ENCODE measurements around the gene TCF12. TPM values are rescaled to one million over a fixed set of nuclear protein-coding genes. Genes with fewer than 3 reads are reported as not detected.

TCF12 gene
- total RNA-seq, 1 donor from 2014 or later, result 68.9 TPM

DNA sequence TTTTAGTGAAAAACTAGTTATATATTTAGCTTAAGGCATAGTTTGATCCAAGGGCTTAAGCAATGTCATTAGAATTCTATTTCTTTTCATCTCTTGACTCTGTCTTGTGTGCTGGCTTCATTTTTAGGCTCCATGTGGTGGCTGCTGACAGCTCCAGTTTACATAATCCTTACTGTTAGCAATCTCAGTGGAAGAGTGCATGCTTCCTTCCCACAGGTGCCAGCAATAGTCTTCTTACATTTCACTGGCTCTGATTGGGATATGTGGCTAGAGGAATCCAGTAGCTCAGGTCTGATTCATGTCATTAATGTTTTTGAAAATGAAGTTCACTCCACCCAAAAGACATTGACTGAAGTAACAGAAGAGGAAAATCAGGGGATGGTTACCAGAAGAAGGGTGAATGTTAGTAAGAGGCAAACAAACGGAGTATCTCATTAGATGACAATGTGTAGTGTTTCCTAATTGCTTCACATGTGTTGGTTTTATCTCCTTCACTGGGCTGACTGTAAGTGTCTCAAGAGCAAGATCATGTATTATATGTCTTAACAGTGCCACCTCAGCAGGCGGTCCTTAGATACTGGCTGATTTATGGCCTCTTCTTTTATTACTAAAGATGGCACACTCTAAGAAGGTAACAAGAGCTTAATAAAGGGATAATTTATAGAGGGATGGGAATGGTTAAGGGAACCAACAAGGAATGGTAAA lies 25.6 kb upstream of the TCF12 start:
- no peak overlapping the region for H3K4me3 ChIP-seq (ENCODE audit: low read depth, low read length)
- no peak for DNase-seq (ENCODE audit: low read depth)
- TF ChIP-seq, protein P1, sequence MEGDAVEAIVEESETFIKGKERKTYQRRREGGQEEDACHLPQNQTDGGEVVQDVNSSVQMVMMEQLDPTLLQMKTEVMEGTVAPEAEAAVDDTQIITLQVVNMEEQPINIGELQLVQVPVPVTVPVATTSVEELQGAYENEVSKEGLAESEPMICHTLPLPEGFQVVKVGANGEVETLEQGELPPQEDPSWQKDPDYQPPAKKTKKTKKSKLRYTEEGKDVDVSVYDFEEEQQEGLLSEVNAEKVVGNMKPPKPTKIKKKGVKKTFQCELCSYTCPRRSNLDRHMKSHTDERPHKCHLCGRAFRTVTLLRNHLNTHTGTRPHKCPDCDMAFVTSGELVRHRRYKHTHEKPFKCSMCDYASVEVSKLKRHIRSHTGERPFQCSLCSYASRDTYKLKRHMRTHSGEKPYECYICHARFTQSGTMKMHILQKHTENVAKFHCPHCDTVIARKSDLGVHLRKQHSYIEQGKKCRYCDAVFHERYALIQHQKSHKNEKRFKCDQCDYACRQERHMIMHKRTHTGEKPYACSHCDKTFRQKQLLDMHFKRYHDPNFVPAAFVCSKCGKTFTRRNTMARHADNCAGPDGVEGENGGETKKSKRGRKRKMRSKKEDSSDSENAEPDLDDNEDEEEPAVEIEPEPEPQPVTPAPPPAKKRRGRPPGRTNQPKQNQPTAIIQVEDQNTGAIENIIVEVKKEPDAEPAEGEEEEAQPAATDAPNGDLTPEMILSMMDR (conservative IDR thresholded peaks at IDR 0.05; ENCODE audit: low read depth, low read length), result no peak

DNA sequence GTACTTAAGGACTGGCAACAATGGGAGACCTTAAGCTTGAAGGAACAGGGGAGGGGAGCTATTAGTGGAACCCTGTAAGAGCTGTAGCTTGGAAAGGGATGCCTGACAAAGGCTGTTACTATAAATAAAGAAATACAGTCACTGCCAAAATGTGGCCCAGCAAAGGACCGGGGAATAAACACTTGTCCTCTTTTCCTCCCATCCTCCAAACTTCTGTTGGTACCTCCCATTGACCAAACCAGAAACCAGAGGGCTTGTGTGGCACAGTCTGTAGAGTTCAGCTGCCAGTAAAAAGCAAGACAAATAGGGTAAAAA lies 25.1 kb upstream of the TCF12 start:
- TF ChIP-seq, protein P1 (conservative IDR thresholded peaks at IDR 0.05; ENCODE audit: low read depth, low read length), result no peak

GRCh38 chr15:56894601-56895000 lies 23.8 kb upstream of the TCF12 start:
- DNase-seq (ENCODE audit: low read depth), result no peak
- H3K4me3 ChIP-seq (ENCODE audit: low read depth, low read length), result no peak overlapping the region
- TF ChIP-seq, protein P1 (conservative IDR thresholded peaks at IDR 0.05; ENCODE audit: low read depth, low read length), result no peak

More for the DNA sequence above, 25.1 kb upstream of the TCF12 start:
- DNase-seq (ENCODE audit: low read depth), result no peak
- no peak overlapping the region for H3K4me3 ChIP-seq (ENCODE audit: low read depth, low read length)

- no peak for DNase-seq (ENCODE audit: low read depth)
- no peak overlapping the region for H3K4me3 ChIP-seq (ENCODE audit: low read depth, low read length)
- TF ChIP-seq, protein P1 (conservative IDR thresholded peaks at IDR 0.05; ENCODE audit: low read depth, low read length), result no peak
These were observed 16.5 kb upstream of the TCF12 start for GRCh38 chr15:56901931-56902330.

DNA sequence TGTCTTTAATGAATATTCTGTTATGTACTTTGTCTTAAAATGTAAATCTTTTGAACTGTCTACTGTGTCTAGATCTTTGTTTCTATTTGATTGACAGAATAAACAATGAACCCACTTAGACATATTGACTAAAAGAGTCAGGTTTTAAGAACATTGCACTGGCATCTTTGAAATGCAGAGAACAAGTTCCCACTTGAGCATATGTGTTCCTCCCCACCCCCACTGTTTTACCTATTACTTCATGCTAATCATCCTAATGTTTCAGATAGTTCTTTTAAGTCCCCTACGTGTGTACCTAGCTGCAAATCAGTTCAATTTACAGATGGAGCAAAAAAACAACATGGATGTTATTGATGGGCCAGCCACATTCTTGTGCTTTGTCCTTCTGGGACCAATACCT lies 11.7 kb upstream of the TCF12 start:
- no peak overlapping the region for H3K4me3 ChIP-seq (ENCODE audit: low read depth, low read length)
- DNase-seq (ENCODE audit: low read depth), result no peak
- TF ChIP-seq, protein P1 (conservative IDR thresholded peaks at IDR 0.05; ENCODE audit: low read depth, low read length), result no peak

DNA sequence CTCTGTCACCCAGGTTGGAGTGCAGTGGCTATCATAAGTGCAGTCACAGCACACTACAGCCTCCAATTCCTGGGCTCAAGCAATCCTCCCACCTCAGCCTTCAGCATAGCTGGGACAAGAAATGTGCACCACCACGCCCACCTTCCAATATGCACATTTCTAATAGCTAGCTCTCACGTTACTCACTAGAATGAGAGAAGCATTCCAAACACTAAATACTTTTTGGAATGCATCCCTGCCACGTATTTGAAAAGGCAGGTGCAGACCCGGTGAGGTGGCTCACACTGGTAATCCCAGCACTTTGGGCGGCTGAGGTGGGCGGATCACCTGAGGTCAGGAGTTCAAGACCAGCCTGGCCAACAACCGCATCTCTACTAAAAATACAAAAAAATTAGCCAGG lies 7.6 kb upstream of the TCF12 start:
- TF ChIP-seq, protein P1 (conservative IDR thresholded peaks at IDR 0.05; ENCODE audit: low read depth, low read length), result no peak
- no peak for DNase-seq (ENCODE audit: low read depth)

GRCh38 chr15:56913241-56913640 lies 5.2 kb upstream of the TCF12 start:
- H3K4me3 ChIP-seq (ENCODE audit: low read depth, low read length), result no peak overlapping the region
- no peak for DNase-seq (ENCODE audit: low read depth)
- TF ChIP-seq, protein P1 (conservative IDR thresholded peaks at IDR 0.05; ENCODE audit: low read depth, low read length), result no peak

More for the DNA sequence above, 7.6 kb upstream of the TCF12 start:
- H3K4me3 ChIP-seq (ENCODE audit: low read depth, low read length), result no peak overlapping the region
